ENCODE measurements around the gene GPAT3.
"Not testable (repeated sequence)": the region's sequence is repeated elsewhere in the genome, so short reads cannot be mapped to it uniquely, and the experiment has no call there.

The GPAT3 gene

GRCh38 chr4:83605210-83605609, 69.3 kb downstream of the GPAT3 start:
- no peak for DNase-seq

GRCh38 chr4:83605744-83606172, 69.8 kb downstream of the GPAT3 start:
- no peak for DNase-seq

GRCh38 chr4:83606460-83606859, 70.6 kb downstream of the GPAT3 start:
- DNase-seq, result no peak

GRCh38 chr4:83606898-83607297, 71.0 kb downstream of the GPAT3 start:
- DNase-seq, result no peak

GRCh38 chr4:83609365-83609764, 73.5 kb downstream of the GPAT3 start:
- DNase-seq, result no peak

GRCh38 chr4:83610729-83611128, 74.8 kb downstream of the GPAT3 start:
- no peak for DNase-seq

GRCh38 chr4:83613023-83613422, 77.1 kb downstream of the GPAT3 start:
- no peak for DNase-seq

- DNase-seq, result no peak
These were observed 78.1 kb downstream of the GPAT3 start for GRCh38 chr4:83613994-83614393.

- no peak for DNase-seq
These were observed 80.3 kb downstream of the GPAT3 start for GRCh38 chr4:83616252-83616651.

GRCh38 chr4:83617371-83618035, 81.6 kb downstream of the GPAT3 start:
- DNase-seq, result no peak

- DNase-seq, result no peak
These were observed 82.5 kb downstream of the GPAT3 start for GRCh38 chr4:83618431-83618830.

GRCh38 chr4:83618991-83619645, 83.2 kb downstream of the GPAT3 start:
- peak; percentile 83 to 84 for DNase-seq

GRCh38 chr4:83622127-83622526, 86.2 kb downstream of the GPAT3 start:
- DNase-seq, result not testable (repeated sequence)

- no peak for DNase-seq
These were observed 89.9 kb downstream of the GPAT3 start for GRCh38 chr4:83625821-83626220.

- DNase-seq, result no peak
These were observed 90.4 kb downstream of the GPAT3 start for GRCh38 chr4:83626245-83626836.

GRCh38 chr4:83629945-83630721, 94.2 kb downstream of the GPAT3 start:
- peak; percentile 87 to 90 for DNase-seq

GRCh38 chr4:83631066-83631465, 95.2 kb downstream of the GPAT3 start:
- DNase-seq, result no peak

GRCh38 chr4:83636930-83637329, 101.0 kb downstream of the GPAT3 start:
- DNase-seq, result no peak

- peak; percentile 78 to 81 for DNase-seq
These were observed 104.1 kb downstream of the GPAT3 start for GRCh38 chr4:83639849-83640493.

- no peak for DNase-seq
These were observed 107.1 kb downstream of the GPAT3 start for GRCh38 chr4:83643036-83643435.

- DNase-seq, result peak; percentile 81 to 85
These were observed 109.1 kb downstream of the GPAT3 start for GRCh38 chr4:83644677-83645659.

All from Kasumi-1 (cell line).